Measurements from ENCODE around the gene GABRP. TPM values are rescaled to one million over a fixed set of nuclear protein-coding genes. Genes with fewer than 3 reads are reported as not detected.

The GABRP gene
- polyA plus RNA-seq, 1 donor from 2014 or later = not detected

DNA sequence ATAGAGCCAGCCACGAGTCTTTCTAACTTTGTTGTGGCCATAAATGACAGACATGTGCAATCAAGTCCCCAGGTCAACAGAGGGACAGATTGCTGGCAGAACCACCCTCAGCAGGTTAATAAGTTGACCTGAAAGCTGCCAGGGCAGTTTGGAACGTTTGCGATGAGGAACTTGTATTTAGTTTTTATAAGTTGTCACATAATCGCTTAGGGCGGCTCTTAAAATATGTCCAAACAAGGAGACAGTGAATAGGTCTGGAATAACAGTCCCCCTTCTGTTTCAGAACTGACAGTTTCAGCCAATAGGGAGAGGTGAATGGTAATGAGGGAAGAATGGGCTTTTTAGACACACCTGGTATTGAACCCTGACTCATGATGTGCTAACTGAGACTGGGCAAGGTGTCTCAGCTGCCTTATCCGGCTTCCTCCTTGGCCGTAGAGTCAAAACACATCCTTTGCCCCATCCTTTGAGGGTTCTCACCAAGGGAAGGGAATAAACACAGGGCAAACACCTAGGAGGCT lies 33.6 kb upstream of the GABRP start:
- H3K27me3 ChIP-seq (ENCODE audit: insufficient read depth, low read depth, low read length) = peaks cover 7% of the 10 kb centered on the region
- H3K9me3 ChIP-seq (ENCODE audit: low read length) = no peaks in the 10 kb centered on the region
- no peak overlapping the region for H3K4me3 ChIP-seq (ENCODE audit: low read length)
- H3K9ac ChIP-seq (ENCODE audit: low read length) = no peak overlapping the region
- no peaks in the 10 kb centered on the region for H3K9me2 ChIP-seq (ENCODE audit: insufficient read depth, low read length)
- H3K27ac ChIP-seq (ENCODE audit: low read length) = no peak overlapping the region
- no peaks in the 10 kb centered on the region for H3K36me3 ChIP-seq (ENCODE audit: insufficient read depth, low read length)
- H2AFZ ChIP-seq (ENCODE audit: low read depth, low read length) = no peak overlapping the region
- TF ChIP-seq SMC3 (conservative IDR thresholded peaks at IDR 0.05; ENCODE audit: poor library complexity) = no peak
- no peak for TF ChIP-seq TAF1 (IDR thresholded peaks at IDR 0.05; ENCODE audit: low read depth)
- TF ChIP-seq CTCF (IDR thresholded peaks at IDR 0.05; ENCODE audit: poor library complexity, severe bottlenecking) = no peak
- TF ChIP-seq RAD21 (conservative IDR thresholded peaks at IDR 0.05) = no peak
- TF ChIP-seq, protein P1, sequence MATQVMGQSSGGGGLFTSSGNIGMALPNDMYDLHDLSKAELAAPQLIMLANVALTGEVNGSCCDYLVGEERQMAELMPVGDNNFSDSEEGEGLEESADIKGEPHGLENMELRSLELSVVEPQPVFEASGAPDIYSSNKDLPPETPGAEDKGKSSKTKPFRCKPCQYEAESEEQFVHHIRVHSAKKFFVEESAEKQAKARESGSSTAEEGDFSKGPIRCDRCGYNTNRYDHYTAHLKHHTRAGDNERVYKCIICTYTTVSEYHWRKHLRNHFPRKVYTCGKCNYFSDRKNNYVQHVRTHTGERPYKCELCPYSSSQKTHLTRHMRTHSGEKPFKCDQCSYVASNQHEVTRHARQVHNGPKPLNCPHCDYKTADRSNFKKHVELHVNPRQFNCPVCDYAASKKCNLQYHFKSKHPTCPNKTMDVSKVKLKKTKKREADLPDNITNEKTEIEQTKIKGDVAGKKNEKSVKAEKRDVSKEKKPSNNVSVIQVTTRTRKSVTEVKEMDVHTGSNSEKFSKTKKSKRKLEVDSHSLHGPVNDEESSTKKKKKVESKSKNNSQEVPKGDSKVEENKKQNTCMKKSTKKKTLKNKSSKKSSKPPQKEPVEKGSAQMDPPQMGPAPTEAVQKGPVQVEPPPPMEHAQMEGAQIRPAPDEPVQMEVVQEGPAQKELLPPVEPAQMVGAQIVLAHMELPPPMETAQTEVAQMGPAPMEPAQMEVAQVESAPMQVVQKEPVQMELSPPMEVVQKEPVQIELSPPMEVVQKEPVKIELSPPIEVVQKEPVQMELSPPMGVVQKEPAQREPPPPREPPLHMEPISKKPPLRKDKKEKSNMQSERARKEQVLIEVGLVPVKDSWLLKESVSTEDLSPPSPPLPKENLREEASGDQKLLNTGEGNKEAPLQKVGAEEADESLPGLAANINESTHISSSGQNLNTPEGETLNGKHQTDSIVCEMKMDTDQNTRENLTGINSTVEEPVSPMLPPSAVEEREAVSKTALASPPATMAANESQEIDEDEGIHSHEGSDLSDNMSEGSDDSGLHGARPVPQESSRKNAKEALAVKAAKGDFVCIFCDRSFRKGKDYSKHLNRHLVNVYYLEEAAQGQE (IDR thresholded peaks at IDR 0.05; ENCODE audit: borderline replicate concordance) = no peak
- no peak overlapping the region for H3K4me2 ChIP-seq (ENCODE audit: low read length)
- H3F3A ChIP-seq (ENCODE audit: insufficient read depth, low read length, poor library complexity, severe bottlenecking) = no peaks in the 10 kb centered on the region
- H4K20me1 ChIP-seq (ENCODE audit: insufficient read depth) = no peaks in the 10 kb centered on the region
- no peaks in the 10 kb centered on the region for H3K79me2 ChIP-seq (replicated peaks; ENCODE audit: insufficient read depth, low read length)

- no peaks in the 10 kb centered on the region for H3K36me3 ChIP-seq (ENCODE audit: insufficient read depth, low read length)
- H3K79me2 ChIP-seq (replicated peaks; ENCODE audit: insufficient read depth, low read length) = no peaks in the 10 kb centered on the region
- H3K27me3 ChIP-seq (ENCODE audit: insufficient read depth, low read depth, low read length) = peaks cover 2% of the 10 kb centered on the region
- no peak overlapping the region for H3K4me3 ChIP-seq (ENCODE audit: low read length)
- H4K20me1 ChIP-seq (ENCODE audit: insufficient read depth) = no peaks in the 10 kb centered on the region
- no peaks in the 10 kb centered on the region for H3K9me2 ChIP-seq (ENCODE audit: insufficient read depth, low read length)
- H3F3A ChIP-seq (ENCODE audit: insufficient read depth, low read length, poor library complexity, severe bottlenecking) = no peaks in the 10 kb centered on the region
- no peak overlapping the region for H3K27ac ChIP-seq (ENCODE audit: low read length)
- H3K9ac ChIP-seq (ENCODE audit: low read length) = no peak overlapping the region
- no peaks in the 10 kb centered on the region for H3K9me3 ChIP-seq (ENCODE audit: low read length)
- H2AFZ ChIP-seq (ENCODE audit: low read depth, low read length) = no peak overlapping the region
- TF ChIP-seq, protein P1 (IDR thresholded peaks at IDR 0.05; ENCODE audit: borderline replicate concordance) = no peak
- no peak for TF ChIP-seq SMC3 (conservative IDR thresholded peaks at IDR 0.05; ENCODE audit: poor library complexity)
- no peak for TF ChIP-seq CTCF (IDR thresholded peaks at IDR 0.05; ENCODE audit: poor library complexity, severe bottlenecking)
- no peak for TF ChIP-seq POLR2AphosphoS5 (IDR thresholded peaks at IDR 0.05)
- no peak for TF ChIP-seq RAD21 (conservative IDR thresholded peaks at IDR 0.05)
- TF ChIP-seq EP300 (conservative IDR thresholded peaks at IDR 0.05; ENCODE audit: poor library complexity, severe bottlenecking) = no peak
- no peak for TF ChIP-seq MXI1 (conservative IDR thresholded peaks at IDR 0.05; ENCODE audit: poor library complexity, severe bottlenecking)
- TF ChIP-seq TAF1 (IDR thresholded peaks at IDR 0.05; ENCODE audit: low read depth) = no peak
- TF ChIP-seq EZH2 (IDR thresholded peaks at IDR 0.05; ENCODE audit: borderline replicate concordance, insufficient read depth, low read length, poor library complexity, severe bottlenecking) = no peak
- H3K4me2 ChIP-seq (ENCODE audit: low read length) = no peak overlapping the region
These were observed 32.7 kb upstream of the GABRP start for GRCh38 chr5:170750791-170751190.

Data from neural cell (in vitro differentiated cells).